Endothelial cell of umbilical vein (primary cell): ENCODE measurements around the gene GRIK3.

Experiments used
- CTCF ChIP-seq, 2 donors: IDR thresholded peaks; 1 replicate in 1 of 2; 2 replicates in 1 of 2; pipeline ENCODE4 v1.5.1; 2011; ENCODE audit warnings: low read length in 2 of 2, mild to moderate bottlenecking in 2 of 2, moderate library complexity in 2 of 2, control low read depth in 1 of 2, inconsistent platforms in 1 of 2, low read depth in 1 of 2; ENCODE audit not compliant: insufficient read depth in 1 of 2; ENCODE audit errors: extremely low read depth in 1 of 2
- EZH2 ChIP-seq: IDR thresholded peaks from 2 replicates; pipeline ENCODE4 v1.6.1; 2012; ENCODE audit warnings: borderline replicate concordance, low read depth, mild to moderate bottlenecking, moderate library complexity, low read length, inconsistent platforms; ENCODE audit not compliant: severe bottlenecking
- MAX ChIP-seq: IDR thresholded peaks from 2 replicates; pipeline ENCODE4 v1.6.1; 2011; ENCODE audit not compliant: insufficient read depth, insufficient read length
- POLR2A ChIP-seq: IDR thresholded peaks from 2 replicates; pipeline ENCODE4 v1.6.1; 2012; ENCODE audit warnings: low read depth, mild to moderate bottlenecking, control low read depth, low read length
- POLR2AphosphoS5 ChIP-seq: IDR thresholded peaks from 2 replicates; pipeline ENCODE4 v1.6.1; 2012; ENCODE audit warnings: low read depth, mild to moderate bottlenecking, control low read depth, low read length, moderate library complexity; ENCODE audit not compliant: insufficient read depth

- no peak for TF ChIP-seq MAX
- TF ChIP-seq CTCF (IDR thresholded peaks at IDR 0.05; ENCODE audit: extremely low read depth in 1 of 2, insufficient read depth in 1 of 2, low read depth in 1 of 2, low read length in 2 of 2): no peak
- TF ChIP-seq POLR2AphosphoS5: no peak
- no peak for TF ChIP-seq POLR2A
- no peak for TF ChIP-seq EZH2
These were observed 236.6 kb downstream of the GRIK3 start for GRCh38 chr1:36797761-36798160.
